HEK293 (cell line): ENCODE results near the gene CTNNBL1.

Source experiments
- CTCF ChIA-PET: fragments of 350-600 bp; formaldehyde crosslinking; extraction: SDS; loops from one replicate; lab custom pipeline; 2021; ENCODE audit warnings: antibody characterized with exemption; lab: Yijun Ruan, JAX
- POLR2A ChIA-PET: fragments of 300-600 bp; formaldehyde crosslinking; extraction: SDS; loops from one replicate; lab custom pipeline; 2020; ENCODE audit warnings: antibody characterized with exemption, inconsistent platforms; lab: Yijun Ruan, JAX
- H3K27ac ChIP-seq: fragments of 200-500 bp; sonication (Bioruptor generic); 2 replicates; pipeline ENCODE4 v1.5.1; 2014; ENCODE audit warnings: low read depth, low read length, control low read depth, inconsistent platforms; ENCODE audit errors: extremely low read depth
- H3K36me3 ChIP-seq, 2 experiments: fragments of 200-500 bp in 1 of 2; sonication (Bioruptor generic) in 1 of 2; 1 replicate in 1 of 2; 2 replicates in 1 of 2; pipeline ENCODE4 v1.5.1; 2014 to 2017; ENCODE audit warnings: inconsistent platforms in 2 of 2, low read length in 2 of 2; ENCODE audit not compliant: control insufficient read depth in 2 of 2, insufficient read depth in 1 of 2
- H3K4me1 ChIP-seq: fragments of 200-500 bp; sonication (Bioruptor generic); 2 replicates; pipeline ENCODE4 v1.5.1; 2014; ENCODE audit warnings: mild to moderate bottlenecking, low read length, inconsistent platforms; ENCODE audit not compliant: control insufficient read depth, insufficient read depth
- H3K4me3 ChIP-seq: 2 replicates; pipeline ENCODE4 v1.5.1; 2011; ENCODE audit warnings: low read depth, mild to moderate bottlenecking, control low read depth, low read length, moderate library complexity
- H3K9me3 ChIP-seq: fragments of 200-500 bp; sonication (Bioruptor generic); 2 replicates; pipeline ENCODE4 v1.5.1; 2014; ENCODE audit warnings: low read depth, low read length, inconsistent platforms; ENCODE audit not compliant: control insufficient read depth, insufficient read depth
- IKZF3 ChIP-seq: fragments of 450-650 bp; IDR thresholded peaks from 2 replicates; pipeline ENCODE4 v1.5.0; 2018; ENCODE audit warnings: missing biosample characterization, mild to moderate bottlenecking, missing genetic modification characterization, moderate library complexity
- OVOL3 ChIP-seq: fragments of 450-650 bp; formaldehyde crosslinking; IDR thresholded peaks from 2 replicates; pipeline ENCODE4 v1.5.1; 2016; ENCODE audit warnings: missing biosample characterization, missing genetic modification characterization
- TCF7L2 ChIP-seq: IDR thresholded peaks from 2 replicates; pipeline ENCODE4 v1.6.1; 2011; ENCODE audit warnings: low read depth, mild to moderate bottlenecking, inconsistent platforms, low read length, moderate library complexity, borderline replicate concordance
- ZFHX2 ChIP-seq: fragments of 450-650 bp; formaldehyde crosslinking; conservative IDR thresholded peaks from 2 replicates; pipeline ENCODE4 v1.5.1; 2016; ENCODE audit warnings: missing biosample characterization, missing genetic modification characterization
- ZNF169 ChIP-seq: fragments of 450-650 bp; formaldehyde crosslinking; IDR thresholded peaks from 2 replicates; pipeline ENCODE4 v1.5.1; 2016; ENCODE audit warnings: missing biosample characterization, missing genetic modification characterization
- ZNF202 ChIP-seq: fragments of 450-650 bp; formaldehyde crosslinking; IDR thresholded peaks from 2 replicates; pipeline ENCODE4 v1.5.1; 2016; ENCODE audit warnings: missing biosample characterization, missing genetic modification characterization, borderline replicate concordance
- ZNF366 ChIP-seq: fragments of 450-650 bp; formaldehyde crosslinking; conservative IDR thresholded peaks from 2 replicates; pipeline ENCODE4 v1.5.1; 2016; ENCODE audit warnings: missing biosample characterization, missing genetic modification characterization
- ZNF529 ChIP-seq: fragments of 450-650 bp; formaldehyde crosslinking; IDR thresholded peaks from 2 replicates; pipeline ENCODE4 v1.5.1; 2017; ENCODE audit warnings: missing genetic modification characterization, missing biosample characterization; ENCODE audit not compliant: insufficient replicate concordance
- ZNF548 ChIP-seq: fragments of 450-650 bp; formaldehyde crosslinking; IDR thresholded peaks from 2 replicates; pipeline ENCODE4 v1.5.1; 2016; ENCODE audit warnings: missing biosample characterization, missing genetic modification characterization
- ZNF623 ChIP-seq: fragments of 450-650 bp; formaldehyde crosslinking; IDR thresholded peaks from 2 replicates; pipeline ENCODE4 v1.5.1; 2016; ENCODE audit warnings: missing biosample characterization, missing genetic modification characterization
- ZNF654 ChIP-seq: fragments of 450-650 bp; formaldehyde crosslinking; IDR thresholded peaks from 2 replicates; pipeline ENCODE4 v1.5.1; 2016; ENCODE audit warnings: low read depth, missing biosample characterization, missing genetic modification characterization
- TF ChIP-seq, protein P1 (sequence below): fragments of 450-650 bp; formaldehyde crosslinking; IDR thresholded peaks from 2 replicates; pipeline ENCODE4 v1.5.1; 2016; ENCODE audit warnings: missing biosample characterization, missing genetic modification characterization
- TF ChIP-seq, protein P2 (sequence below): IDR thresholded peaks from 2 replicates; pipeline ENCODE4 v1.6.1; 2011; ENCODE audit warnings: mild to moderate bottlenecking, low read depth, low read length, borderline replicate concordance
- TF ChIP-seq, protein P3 (sequence below): fragments of 450-650 bp; formaldehyde crosslinking; IDR thresholded peaks from 2 replicates; pipeline ENCODE4 v1.5.1; 2016; ENCODE audit warnings: missing biosample characterization, missing genetic modification characterization
- TF ChIP-seq, protein P4 (sequence below): fragments of 450-650 bp; formaldehyde crosslinking; IDR thresholded peaks from 2 replicates; pipeline ENCODE4 v1.5.1; 2016; ENCODE audit warnings: missing biosample characterization, missing genetic modification characterization

CTNNBL1 gene

DNA sequence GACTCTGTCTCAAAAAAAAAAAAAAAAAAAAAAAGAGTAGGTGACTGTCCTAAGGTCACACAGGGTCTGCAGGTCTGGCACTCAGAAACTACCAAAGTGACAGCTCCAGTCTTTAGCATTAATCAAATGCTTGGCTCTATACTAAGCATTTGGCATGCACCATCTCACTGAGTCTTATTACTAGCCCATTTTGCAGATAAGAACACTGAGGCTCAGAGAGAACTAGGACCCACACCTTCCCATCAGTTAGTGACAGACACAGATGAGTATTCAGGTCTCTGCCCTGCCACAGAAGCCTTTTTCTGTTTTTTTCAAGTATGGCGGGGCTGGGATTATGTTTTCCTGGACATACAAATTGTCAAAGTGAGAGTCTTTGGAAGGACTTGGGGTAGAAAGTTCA lies 186.0 kb downstream of the CTNNBL1 start:
- ChIA-PET POLR2A (no interaction called here), CTCF (interaction anchor here (0.6 kb wide), 1 partner anchor 169 kb away, joined by 3 read pairs; no protein-coding TSS in a partner anchor)
- H3K9me3 ChIP-seq, result no peaks in the 10 kb centered on the region
- H3K4me1 ChIP-seq, result no peaks in the 10 kb centered on the region
- TF ChIP-seq ZNF366 (no peak), ZNF654 (tag by site-specific recombination) (no peak), ZNF202 (no peak), ZNF548 (tag by site-specific recombination) (no peak), ZNF169 (tag by site-specific recombination) (no peak), ZNF529 (no peak), ZNF623 (no peak), IKZF3 (tag by site-specific recombination) (no peak), ZFHX2 (tag by site-specific recombination) (no peak), OVOL3 (tag by site-specific recombination) (no peak)
- TF ChIP-seq, protein P1, sequence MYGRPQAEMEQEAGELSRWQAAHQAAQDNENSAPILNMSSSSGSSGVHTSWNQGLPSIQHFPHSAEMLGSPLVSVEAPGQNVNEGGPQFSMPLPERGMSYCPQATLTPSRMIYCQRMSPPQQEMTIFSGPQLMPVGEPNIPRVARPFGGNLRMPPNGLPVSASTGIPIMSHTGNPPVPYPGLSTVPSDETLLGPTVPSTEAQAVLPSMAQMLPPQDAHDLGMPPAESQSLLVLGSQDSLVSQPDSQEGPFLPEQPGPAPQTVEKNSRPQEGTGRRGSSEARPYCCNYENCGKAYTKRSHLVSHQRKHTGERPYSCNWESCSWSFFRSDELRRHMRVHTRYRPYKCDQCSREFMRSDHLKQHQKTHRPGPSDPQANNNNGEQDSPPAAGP (tag by site-specific recombination), result no peak
- TF ChIP-seq, protein P2, sequence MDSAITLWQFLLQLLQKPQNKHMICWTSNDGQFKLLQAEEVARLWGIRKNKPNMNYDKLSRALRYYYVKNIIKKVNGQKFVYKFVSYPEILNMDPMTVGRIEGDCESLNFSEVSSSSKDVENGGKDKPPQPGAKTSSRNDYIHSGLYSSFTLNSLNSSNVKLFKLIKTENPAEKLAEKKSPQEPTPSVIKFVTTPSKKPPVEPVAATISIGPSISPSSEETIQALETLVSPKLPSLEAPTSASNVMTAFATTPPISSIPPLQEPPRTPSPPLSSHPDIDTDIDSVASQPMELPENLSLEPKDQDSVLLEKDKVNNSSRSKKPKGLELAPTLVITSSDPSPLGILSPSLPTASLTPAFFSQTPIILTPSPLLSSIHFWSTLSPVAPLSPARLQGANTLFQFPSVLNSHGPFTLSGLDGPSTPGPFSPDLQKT, result no peak
- TF ChIP-seq, protein P3, sequence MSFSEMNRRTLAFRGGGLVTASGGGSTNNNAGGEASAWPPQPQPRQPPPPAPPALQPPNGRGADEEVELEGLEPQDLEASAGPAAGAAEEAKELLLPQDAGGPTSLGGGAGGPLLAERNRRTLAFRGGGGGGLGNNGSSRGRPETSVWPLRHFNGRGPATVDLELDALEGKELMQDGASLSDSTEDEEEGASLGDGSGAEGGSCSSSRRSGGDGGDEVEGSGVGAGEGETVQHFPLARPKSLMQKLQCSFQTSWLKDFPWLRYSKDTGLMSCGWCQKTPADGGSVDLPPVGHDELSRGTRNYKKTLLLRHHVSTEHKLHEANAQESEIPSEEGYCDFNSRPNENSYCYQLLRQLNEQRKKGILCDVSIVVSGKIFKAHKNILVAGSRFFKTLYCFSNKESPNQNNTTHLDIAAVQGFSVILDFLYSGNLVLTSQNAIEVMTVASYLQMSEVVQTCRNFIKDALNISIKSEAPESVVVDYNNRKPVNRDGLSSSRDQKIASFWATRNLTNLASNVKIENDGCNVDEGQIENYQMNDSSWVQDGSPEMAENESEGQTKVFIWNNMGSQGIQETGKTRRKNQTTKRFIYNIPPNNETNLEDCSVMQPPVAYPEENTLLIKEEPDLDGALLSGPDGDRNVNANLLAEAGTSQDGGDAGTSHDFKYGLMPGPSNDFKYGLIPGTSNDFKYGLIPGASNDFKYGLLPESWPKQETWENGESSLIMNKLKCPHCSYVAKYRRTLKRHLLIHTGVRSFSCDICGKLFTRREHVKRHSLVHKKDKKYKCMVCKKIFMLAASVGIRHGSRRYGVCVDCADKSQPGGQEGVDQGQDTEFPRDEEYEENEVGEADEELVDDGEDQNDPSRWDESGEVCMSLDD, result no peak
- H3K36me3 ChIP-seq, result no peaks in the 10 kb centered on the region
- H3K4me3 ChIP-seq, result no peak overlapping the region
- no peak overlapping the region for H3K27ac ChIP-seq

DNA sequence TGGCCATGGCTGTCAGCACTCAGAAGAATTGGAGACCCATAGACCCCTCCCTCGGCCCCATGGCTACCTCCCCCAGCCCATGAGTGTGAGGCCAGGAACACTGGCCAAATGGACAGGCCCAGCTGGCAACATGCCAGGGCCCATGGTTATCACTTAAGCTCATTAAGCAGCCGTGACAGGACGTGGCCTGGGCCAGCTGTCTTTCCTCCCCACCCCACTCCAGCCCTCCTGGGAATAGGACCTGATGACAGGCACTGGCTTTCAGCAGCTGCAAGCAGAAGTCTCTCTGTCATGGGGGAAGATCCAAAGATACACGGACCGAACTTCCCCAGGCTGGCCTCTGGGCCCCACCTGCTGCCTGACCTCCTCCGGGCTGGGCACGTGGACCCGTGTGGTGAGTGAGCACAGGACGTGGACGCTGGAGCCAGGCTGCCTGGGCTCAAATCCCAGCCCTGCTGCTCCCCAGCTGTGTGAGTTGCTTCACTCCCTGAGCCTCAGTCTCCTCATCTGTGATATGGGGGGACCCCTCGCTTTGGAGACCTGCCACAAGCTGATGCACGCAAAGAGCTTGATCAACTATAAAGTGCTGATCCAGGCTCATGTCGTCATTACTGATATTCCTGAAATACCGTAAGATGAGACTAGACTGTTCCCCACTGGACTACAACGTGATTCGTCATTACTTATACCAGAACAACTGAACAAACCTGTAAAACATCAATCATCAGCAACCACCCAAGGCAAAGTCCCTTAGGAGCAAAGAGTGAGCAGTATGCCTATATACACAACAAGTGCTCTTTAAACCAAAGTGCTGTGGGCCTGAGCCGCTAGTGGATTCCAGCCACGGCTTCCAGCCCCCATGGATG lies 187.1 kb downstream of the CTNNBL1 start:
- H3K9me3 ChIP-seq, result no peaks in the 10 kb centered on the region
- H3K27ac ChIP-seq, result no peak overlapping the region
- ChIA-PET POLR2A (no interaction called here), CTCF (interaction anchor here (0.6 to 0.8 kb wide), 2 partner anchors 28 to 170 kb away, joined by 3 read pairs; no protein-coding TSS in a partner anchor)
- TF ChIP-seq TCF7L2, result no peak
- TF ChIP-seq, protein P4, sequence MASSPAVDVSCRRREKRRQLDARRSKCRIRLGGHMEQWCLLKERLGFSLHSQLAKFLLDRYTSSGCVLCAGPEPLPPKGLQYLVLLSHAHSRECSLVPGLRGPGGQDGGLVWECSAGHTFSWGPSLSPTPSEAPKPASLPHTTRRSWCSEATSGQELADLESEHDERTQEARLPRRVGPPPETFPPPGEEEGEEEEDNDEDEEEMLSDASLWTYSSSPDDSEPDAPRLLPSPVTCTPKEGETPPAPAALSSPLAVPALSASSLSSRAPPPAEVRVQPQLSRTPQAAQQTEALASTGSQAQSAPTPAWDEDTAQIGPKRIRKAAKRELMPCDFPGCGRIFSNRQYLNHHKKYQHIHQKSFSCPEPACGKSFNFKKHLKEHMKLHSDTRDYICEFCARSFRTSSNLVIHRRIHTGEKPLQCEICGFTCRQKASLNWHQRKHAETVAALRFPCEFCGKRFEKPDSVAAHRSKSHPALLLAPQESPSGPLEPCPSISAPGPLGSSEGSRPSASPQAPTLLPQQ (tag by site-specific recombination), result peak; percentile 53; the same call in 1 of the 2 replicates
- no peak overlapping the region for H3K4me3 ChIP-seq
- no peaks in the 10 kb centered on the region for H3K36me3 ChIP-seq
- no peaks in the 10 kb centered on the region for H3K4me1 ChIP-seq
